ENCODE results near the gene ZBTB8A.

ZBTB8A gene

GRCh38 chr1:32612189-32612881, 73.1 kb downstream of the ZBTB8A start:
- Histone ChIP-seq H3K9me3 (no peaks in the 10 kb centered on the region), H3K27me3 (peaks cover 16% of the 10 kb centered on the region), H3K4me3 (ENCODE audit: low read depth in 1 of 2, low read length in 1 of 2) (peak overlapping the region; percentile 47 to 54), H3K4me1 (ENCODE audit: control insufficient read depth in 1 of 2, insufficient read depth in 1 of 2, low read depth in 1 of 2, low read length in 1 of 2) (peaks cover 7 to 9% of the 10 kb centered on the region in 2 experiments), H3K36me3 (no peaks in the 10 kb centered on the region), H3K27ac (no peak overlapping the region)
- TF ChIP-seq CTCF (IDR thresholded peaks at IDR 0.05), result peak; percentile 21

- Histone ChIP-seq H3K36me3 (no peaks in the 10 kb centered on the region), H3K4me3 (ENCODE audit: low read depth in 1 of 2, low read length in 1 of 2) (no peak overlapping the region), H3K9me3 (no peaks in the 10 kb centered on the region), H3K4me1 (ENCODE audit: control insufficient read depth in 1 of 2, insufficient read depth in 1 of 2, low read depth in 1 of 2, low read length in 1 of 2) (peaks cover 7 to 9% of the 10 kb centered on the region in 2 experiments), H3K27me3 (peaks cover 16% of the 10 kb centered on the region), H3K27ac (no peak overlapping the region)
- TF ChIP-seq CTCF (IDR thresholded peaks at IDR 0.05), result no peak
Measured at GRCh38 chr1:32613472-32613871, 74.2 kb downstream of the ZBTB8A start.

GRCh38 chr1:32618673-32619221, 79.5 kb downstream of the ZBTB8A start:
- Histone ChIP-seq H3K4me1 (ENCODE audit: control insufficient read depth in 1 of 2, insufficient read depth in 1 of 2, low read depth in 1 of 2, low read length in 1 of 2) (no peaks in the 10 kb centered on the region), H3K9me3 (no peaks in the 10 kb centered on the region), H3K27ac (no peak overlapping the region), H3K4me3 (ENCODE audit: low read depth in 1 of 2, low read length in 1 of 2) (no peak overlapping the region), H3K27me3 (no peaks in the 10 kb centered on the region), H3K36me3 (peaks cover 26% of the 10 kb centered on the region)
- no peak for TF ChIP-seq CTCF (IDR thresholded peaks at IDR 0.05)

GRCh38 chr1:32619701-32620485, 80.7 kb downstream of the ZBTB8A start:
- no peak overlapping the region for H3K27ac ChIP-seq
- no peaks in the 10 kb centered on the region for H3K9me3 ChIP-seq

GRCh38 chr1:32622205-32622604, 83.0 kb downstream of the ZBTB8A start:
- Histone ChIP-seq H3K9me3 (no peaks in the 10 kb centered on the region), H3K36me3 (peaks cover 40% of the 10 kb centered on the region)

More at GRCh38 chr1:32619701-32620485, 80.7 kb downstream of the ZBTB8A start:
- Histone ChIP-seq H3K27me3 (no peaks in the 10 kb centered on the region), H3K4me1 (ENCODE audit: control insufficient read depth in 1 of 2, insufficient read depth in 1 of 2, low read depth in 1 of 2, low read length in 1 of 2) (no peaks in the 10 kb centered on the region), H3K36me3 (peaks cover 26% of the 10 kb centered on the region), H3K4me3 (ENCODE audit: low read depth in 1 of 2, low read length in 1 of 2) (no peak overlapping the region)
- no peak for TF ChIP-seq CTCF (IDR thresholded peaks at IDR 0.05)

More at GRCh38 chr1:32622205-32622604, 83.0 kb downstream of the ZBTB8A start:
- no peak overlapping the region for H3K4me3 ChIP-seq (ENCODE audit: low read depth in 1 of 2, low read length in 1 of 2)
- H3K27ac ChIP-seq, result no peak overlapping the region
- no peak for TF ChIP-seq CTCF (IDR thresholded peaks at IDR 0.05)
- no peaks in the 10 kb centered on the region for H3K4me1 ChIP-seq (ENCODE audit: control insufficient read depth in 1 of 2, insufficient read depth in 1 of 2, low read depth in 1 of 2, low read length in 1 of 2)
- no peaks in the 10 kb centered on the region for H3K27me3 ChIP-seq
